ENCODE data around the gene MAML3.

The MAML3 gene

GRCh38 chr4:140012688-140013486, 141.1 kb downstream of the MAML3 start:
- in situ Hi-C loops (cut with MboI; ENCODE audit: low sequenced_read_pairs) = no loop called here

- in situ Hi-C loops (cut with MboI; ENCODE audit: low sequenced_read_pairs) = no loop called here
Observed at GRCh38 chr4:140005699-140006098, 148.3 kb downstream of the MAML3 start.

- in situ Hi-C loops (cut with MboI; ENCODE audit: low sequenced_read_pairs) = no loop called here
Observed at GRCh38 chr4:140004922-140005627, 148.9 kb downstream of the MAML3 start.

- in situ Hi-C loops (cut with MboI; ENCODE audit: low sequenced_read_pairs) = no loop called here
Observed at GRCh38 chr4:140004549-140004895, 149.5 kb downstream of the MAML3 start.

- in situ Hi-C loops (cut with MboI; ENCODE audit: low sequenced_read_pairs) = no loop called here
Observed at GRCh38 chr4:140003876-140004548, 150.0 kb downstream of the MAML3 start.

- in situ Hi-C loops (cut with MboI; ENCODE audit: low sequenced_read_pairs) = no loop called here
Observed at GRCh38 chr4:140000232-140000631, 153.8 kb downstream of the MAML3 start.

- in situ Hi-C loops (cut with MboI; ENCODE audit: low sequenced_read_pairs) = no loop called here
Observed at GRCh38 chr4:139988863-139989765, 164.9 kb downstream of the MAML3 start.

- in situ Hi-C loops (cut with MboI; ENCODE audit: low sequenced_read_pairs) = no loop called here
Observed at GRCh38 chr4:139987502-139987850, 166.5 kb downstream of the MAML3 start.

GRCh38 chr4:139986689-139987501, 167.1 kb downstream of the MAML3 start:
- in situ Hi-C loops (cut with MboI; ENCODE audit: low sequenced_read_pairs) = no loop called here

GRCh38 chr4:139986106-139986505, 167.9 kb downstream of the MAML3 start:
- in situ Hi-C loops (cut with MboI; ENCODE audit: low sequenced_read_pairs) = no loop called here

- in situ Hi-C loops (cut with MboI; ENCODE audit: low sequenced_read_pairs) = no loop called here
Observed at GRCh38 chr4:139985401-139985800, 168.6 kb downstream of the MAML3 start.

- in situ Hi-C loops (cut with MboI; ENCODE audit: low sequenced_read_pairs) = no loop called here
Observed at GRCh38 chr4:139984471-139984870, 169.5 kb downstream of the MAML3 start.

GRCh38 chr4:139978692-139979091, 175.3 kb downstream of the MAML3 start:
- in situ Hi-C loops (cut with MboI; ENCODE audit: low sequenced_read_pairs) = no loop called here

- in situ Hi-C loops (cut with MboI; ENCODE audit: low sequenced_read_pairs) = no loop called here
Observed at GRCh38 chr4:139977838-139978609, 176.0 kb downstream of the MAML3 start.

GRCh38 chr4:139975830-139976272, 178.1 kb downstream of the MAML3 start:
- in situ Hi-C loops (cut with MboI; ENCODE audit: low sequenced_read_pairs) = no loop called here

- in situ Hi-C loops (cut with MboI; ENCODE audit: low sequenced_read_pairs) = no loop called here
Observed at GRCh38 chr4:139973616-139974015, 180.4 kb downstream of the MAML3 start.

GRCh38 chr4:139973015-139973414, 181.0 kb downstream of the MAML3 start:
- in situ Hi-C loops (cut with MboI; ENCODE audit: low sequenced_read_pairs) = no loop called here

GRCh38 chr4:139972305-139972704, 181.7 kb downstream of the MAML3 start:
- in situ Hi-C loops (cut with MboI; ENCODE audit: low sequenced_read_pairs) = no loop called here

GRCh38 chr4:139971111-139971510, 182.9 kb downstream of the MAML3 start:
- in situ Hi-C loops (cut with MboI; ENCODE audit: low sequenced_read_pairs) = no loop called here
